Measurements from ENCODE around the gene CDK5RAP3.
"Not testable (repeated sequence)": the region's sequence is repeated elsewhere in the genome, so short reads cannot be mapped to it uniquely, and the experiment has no call there.

Gene CDK5RAP3

GRCh38 chr17:47998044-47998443 lies 27.1 kb downstream of the CDK5RAP3 start:
- DNase-seq (ENCODE audit: low read depth): no peak

GRCh38 chr17:47999582-47999981 lies 28.7 kb downstream of the CDK5RAP3 start:
- no peak for DNase-seq (ENCODE audit: low read depth)

GRCh38 chr17:48001197-48001596 lies 30.3 kb downstream of the CDK5RAP3 start:
- DNase-seq (ENCODE audit: low read depth): no peak

- not testable (repeated sequence) for DNase-seq (ENCODE audit: low read depth)
Measured at GRCh38 chr17:48001657-48002056, 30.7 kb downstream of the CDK5RAP3 start.

GRCh38 chr17:48002266-48002915 lies 31.5 kb downstream of the CDK5RAP3 start:
- no peak for DNase-seq (ENCODE audit: low read depth)

GRCh38 chr17:48002916-48003416 lies 32.1 kb downstream of the CDK5RAP3 start:
- DNase-seq (ENCODE audit: low read depth): no peak

- DNase-seq (ENCODE audit: low read depth): no peak
Measured at GRCh38 chr17:48003417-48004151, 32.7 kb downstream of the CDK5RAP3 start.

GRCh38 chr17:48004983-48005382 lies 34.1 kb downstream of the CDK5RAP3 start:
- DNase-seq (ENCODE audit: low read depth): no peak

GRCh38 chr17:48006936-48007709 lies 36.2 kb downstream of the CDK5RAP3 start:
- DNase-seq (ENCODE audit: low read depth): no peak

- no peak for DNase-seq (ENCODE audit: low read depth)
Measured at GRCh38 chr17:48010193-48010592, 39.3 kb downstream of the CDK5RAP3 start.

- DNase-seq (ENCODE audit: low read depth): no peak
Measured at GRCh38 chr17:48011405-48012150, 40.7 kb downstream of the CDK5RAP3 start.

- peak; percentile 48 for DNase-seq (ENCODE audit: low read depth)
Measured at GRCh38 chr17:48012151-48012520, 41.2 kb downstream of the CDK5RAP3 start.

- DNase-seq (ENCODE audit: low read depth): no peak
Measured at GRCh38 chr17:48012654-48013053, 41.7 kb downstream of the CDK5RAP3 start.

- no peak for DNase-seq (ENCODE audit: low read depth)
Measured at GRCh38 chr17:48013876-48014594, 43.1 kb downstream of the CDK5RAP3 start.

GRCh38 chr17:48014595-48015111 lies 43.7 kb downstream of the CDK5RAP3 start:
- no peak for DNase-seq (ENCODE audit: low read depth)

GRCh38 chr17:48016112-48016511 lies 45.2 kb downstream of the CDK5RAP3 start:
- DNase-seq (ENCODE audit: low read depth): no peak

- not testable (repeated sequence) for DNase-seq (ENCODE audit: low read depth)
Measured at GRCh38 chr17:48017817-48018158, 46.9 kb downstream of the CDK5RAP3 start.

- no peak for DNase-seq (ENCODE audit: low read depth)
Measured at GRCh38 chr17:48021934-48022333, 51.0 kb downstream of the CDK5RAP3 start.

- no peak for DNase-seq (ENCODE audit: low read depth)
Measured at GRCh38 chr17:48022901-48023300, 52.0 kb downstream of the CDK5RAP3 start.

- DNase-seq (ENCODE audit: low read depth): peak; percentile 19
Measured at GRCh38 chr17:48023400-48024148, 52.7 kb downstream of the CDK5RAP3 start.

All from activated T-helper 1 cell treated with Interleukin-2 at 50 U/mL for 16 hours (primary cell).